ENCODE results near the gene IL24. TPM values are rescaled to one million over a fixed set of nuclear protein-coding genes. Genes with fewer than 3 reads are reported as not detected.

Gene IL24
- total and polyA plus RNA-seq, 2 donors (not counting 1 experiment from before 2014, with no cell fraction given) = 0.17 to 0.54 TPM

DNA sequence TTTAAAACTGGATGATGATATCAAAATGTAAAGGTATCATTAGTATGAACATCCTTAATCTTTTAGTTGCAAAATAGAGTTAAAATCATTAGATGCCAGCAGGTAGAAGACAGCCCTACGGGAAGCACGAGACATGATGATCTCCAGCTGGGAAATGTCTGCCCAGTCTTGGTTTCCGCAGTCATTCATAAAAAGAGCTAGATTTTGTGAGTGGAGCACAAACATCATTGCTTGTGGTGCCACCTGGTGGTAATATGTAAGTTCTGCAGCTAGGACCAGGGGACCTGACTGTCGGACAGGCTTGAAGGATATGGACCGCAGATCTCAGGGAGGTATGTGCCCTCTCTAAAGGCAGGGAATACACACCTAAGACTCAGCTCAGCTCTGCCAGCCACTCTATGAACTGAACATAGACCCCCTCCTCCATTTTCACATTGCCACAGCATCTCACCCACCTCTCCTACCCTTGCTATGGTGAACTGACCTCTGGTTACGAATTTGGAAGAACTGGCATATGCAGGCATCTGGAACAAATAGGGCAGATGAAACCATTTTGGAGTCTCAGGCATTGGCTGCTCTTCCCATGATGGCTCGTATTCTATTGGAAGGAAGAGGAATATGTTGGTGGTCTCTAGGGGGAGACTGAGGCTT lies 15.3 kb downstream of the IL24 start:
- Histone ChIP-seq H2AFZ (ENCODE audit: low read length) (no peak overlapping the region), H3K4me2 (ENCODE audit: extremely low read depth, insufficient read depth, low read length) (no peak overlapping the region), H3K79me2 (ENCODE audit: control insufficient read depth, insufficient read depth, low read length) (no peaks in the 10 kb centered on the region), H3K36me3 (ENCODE audit: control insufficient read depth, insufficient read depth, low read length) (no peaks in the 10 kb centered on the region), H3K27me3 (ENCODE audit: control insufficient read depth, insufficient read depth, low read length) (peaks cover 11% of the 10 kb centered on the region), H3K9ac (ENCODE audit: insufficient read depth, low read length) (peak overlapping the region; percentile 4), H4K20me1 (ENCODE audit: control insufficient read depth, extremely low read depth, insufficient read depth, low read length) (no peaks in the 10 kb centered on the region), H3K4me1 (ENCODE audit: control insufficient read depth, extremely low read depth, insufficient read depth, low read length) (peaks cover 3% of the 10 kb centered on the region), H3K9me3 (ENCODE audit: control insufficient read depth, insufficient read depth, low read depth, low read length) (no peaks in the 10 kb centered on the region), H3K27ac (ENCODE audit: insufficient read depth, low read length) (no peak overlapping the region), H3K4me3 (replicated peaks in 1 of 4; ENCODE audit: control extremely low read depth in 1 of 4, insufficient read depth in 1 of 4, low read depth in 3 of 4, low read length in 4 of 4) (no peak overlapping the region)
- peak; percentile 81 for TF ChIP-seq CTCF (conservative IDR thresholded peaks at IDR 0.05 in 1 of 2, IDR thresholded peaks at IDR 0.05 in 1 of 2; ENCODE audit: low read depth in 1 of 2, low read length in 2 of 2)
- TF ChIP-seq EZH2 (IDR thresholded peaks at IDR 0.05; ENCODE audit: low read length, missing control alignments) = no peak
- DNase-seq (ENCODE audit: low read depth in 2 of 2) = peak; percentile 51 to 83

DNA sequence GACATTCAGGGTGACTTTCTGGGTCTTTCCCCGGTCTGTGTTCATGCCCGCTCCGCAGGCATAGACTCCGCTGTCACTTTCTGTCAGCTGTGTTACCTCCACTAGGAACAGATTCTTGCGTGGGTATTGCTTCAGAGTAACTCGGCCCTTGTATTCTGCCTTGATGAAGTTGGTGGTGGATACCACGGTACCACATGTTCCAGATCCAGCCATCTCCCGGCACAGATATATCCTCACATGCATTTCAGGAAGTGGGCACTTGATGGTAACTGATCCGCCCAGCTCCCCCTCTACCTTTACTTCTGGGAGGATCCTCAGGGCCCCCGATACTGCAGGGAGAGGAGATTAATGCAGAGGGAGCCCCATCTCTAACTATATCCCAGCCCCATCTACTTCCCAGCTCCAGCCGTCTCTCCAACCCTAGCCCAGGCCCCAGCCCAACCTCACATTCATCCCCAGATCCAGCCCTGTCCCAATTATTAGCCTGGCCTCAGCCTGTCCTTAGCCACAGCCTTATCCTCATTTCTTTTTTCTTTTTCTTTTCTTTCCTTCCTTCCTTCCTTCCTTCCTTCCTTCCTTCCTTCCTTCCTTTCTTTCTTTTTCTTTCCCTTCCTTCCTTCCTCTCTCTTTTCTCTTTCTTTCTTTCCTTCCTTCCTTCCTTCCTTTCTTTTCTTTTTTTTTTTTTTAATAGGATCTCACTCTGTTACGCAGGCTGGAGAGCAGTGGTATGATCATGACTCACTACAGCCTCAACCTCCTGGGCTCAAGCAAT lies 16.7 kb downstream of the IL24 start:
- Histone ChIP-seq H3K4me3 (replicated peaks in 1 of 4; ENCODE audit: control extremely low read depth in 1 of 4, insufficient read depth in 1 of 4, low read depth in 3 of 4, low read length in 4 of 4) (no peak overlapping the region), H3K36me3 (ENCODE audit: control insufficient read depth, insufficient read depth, low read length) (no peaks in the 10 kb centered on the region), H3K4me2 (ENCODE audit: extremely low read depth, insufficient read depth, low read length) (no peak overlapping the region), H3K4me1 (ENCODE audit: control insufficient read depth, extremely low read depth, insufficient read depth, low read length) (peaks cover 3% of the 10 kb centered on the region), H4K20me1 (ENCODE audit: control insufficient read depth, extremely low read depth, insufficient read depth, low read length) (no peaks in the 10 kb centered on the region), H3K27ac (ENCODE audit: insufficient read depth, low read length) (no peak overlapping the region), H3K27me3 (ENCODE audit: control insufficient read depth, insufficient read depth, low read length) (peaks cover 11% of the 10 kb centered on the region), H3K79me2 (ENCODE audit: control insufficient read depth, insufficient read depth, low read length) (no peaks in the 10 kb centered on the region), H2AFZ (ENCODE audit: low read length) (no peak overlapping the region), H3K9ac (ENCODE audit: insufficient read depth, low read length) (no peak overlapping the region), H3K9me3 (ENCODE audit: control insufficient read depth, insufficient read depth, low read depth, low read length) (no peaks in the 10 kb centered on the region)
- no peak for TF ChIP-seq EZH2 (IDR thresholded peaks at IDR 0.05; ENCODE audit: low read length, missing control alignments)
- TF ChIP-seq CTCF (conservative IDR thresholded peaks at IDR 0.05 in 1 of 2, IDR thresholded peaks at IDR 0.05 in 1 of 2; ENCODE audit: low read depth in 1 of 2, low read length in 2 of 2) = no peak
- DNase-seq (ENCODE audit: low read depth in 2 of 2) = no peak

DNA sequence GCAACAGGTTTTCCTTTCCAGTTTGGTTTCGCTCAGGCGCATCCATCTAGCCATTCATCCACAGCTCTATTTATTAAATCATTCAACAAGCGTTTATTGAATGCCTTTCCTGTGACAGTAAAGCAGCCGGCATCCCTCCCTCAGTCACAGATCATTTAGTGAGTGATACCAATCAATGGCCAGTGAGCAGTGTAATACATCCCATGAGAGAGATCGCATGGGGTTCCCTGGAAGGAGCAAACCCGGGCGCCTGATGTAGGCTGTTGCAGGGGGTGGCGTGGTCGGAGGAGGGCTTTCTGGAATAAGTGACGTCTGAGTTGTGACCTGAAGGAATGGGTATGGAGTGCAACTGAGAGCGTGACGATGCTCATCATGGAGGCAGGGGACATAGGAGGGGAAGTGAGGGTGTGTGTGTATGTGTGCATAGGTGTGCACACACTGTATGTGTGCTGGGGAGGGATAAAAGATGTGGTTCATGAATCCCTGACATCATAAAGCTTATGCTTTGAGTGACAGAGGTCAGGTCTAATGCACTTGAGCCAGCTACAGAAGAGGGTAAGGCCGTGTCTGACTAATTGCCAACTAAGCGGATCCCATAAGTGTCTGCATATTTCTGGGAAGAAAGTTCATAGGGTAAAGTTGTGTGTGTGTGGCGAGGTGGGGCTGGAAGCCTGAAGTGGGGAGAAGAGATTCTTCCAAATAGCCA lies 17.9 kb downstream of the IL24 start:
- H4K20me1 ChIP-seq (ENCODE audit: control insufficient read depth, extremely low read depth, insufficient read depth, low read length) = no peaks in the 10 kb centered on the region
- no peaks in the 10 kb centered on the region for H3K4me1 ChIP-seq (ENCODE audit: control insufficient read depth, extremely low read depth, insufficient read depth, low read length)
- H3K9me3 ChIP-seq (ENCODE audit: control insufficient read depth, insufficient read depth, low read depth, low read length) = no peaks in the 10 kb centered on the region
- H2AFZ ChIP-seq (ENCODE audit: low read length) = no peak overlapping the region
- no peak overlapping the region for H3K9ac ChIP-seq (ENCODE audit: insufficient read depth, low read length)
- H3K4me2 ChIP-seq (ENCODE audit: extremely low read depth, insufficient read depth, low read length) = no peak overlapping the region
- H3K27ac ChIP-seq (ENCODE audit: insufficient read depth, low read length) = no peak overlapping the region
- H3K4me3 ChIP-seq (replicated peaks in 1 of 4; ENCODE audit: control extremely low read depth in 1 of 4, insufficient read depth in 1 of 4, low read depth in 3 of 4, low read length in 4 of 4) = no peak overlapping the region
- peaks cover 11% of the 10 kb centered on the region for H3K27me3 ChIP-seq (ENCODE audit: control insufficient read depth, insufficient read depth, low read length)
- no peak for DNase-seq (ENCODE audit: low read depth in 2 of 2)
- H3K36me3 ChIP-seq (ENCODE audit: control insufficient read depth, insufficient read depth, low read length) = no peaks in the 10 kb centered on the region
- no peaks in the 10 kb centered on the region for H3K79me2 ChIP-seq (ENCODE audit: control insufficient read depth, insufficient read depth, low read length)
- no peak for TF ChIP-seq EZH2 (IDR thresholded peaks at IDR 0.05; ENCODE audit: low read length, missing control alignments)
- no peak for TF ChIP-seq CTCF (conservative IDR thresholded peaks at IDR 0.05 in 1 of 2, IDR thresholded peaks at IDR 0.05 in 1 of 2; ENCODE audit: low read depth in 1 of 2, low read length in 2 of 2)
